Left ventricle myocardium inferior (tissue), 1 donor: ENCODE measurements around the gene DNAJB7. TPM values are rescaled to one million over a fixed set of nuclear protein-coding genes. Genes with fewer than 3 reads are reported as not detected.
"Not testable (repeated sequence)": the region's sequence is repeated elsewhere in the genome, so short reads cannot be mapped to it uniquely, and the experiment has no call there.

ENCODE experiments used
- DNase-seq: peaks from one replicate; pipeline ENCODE4 v3.0.0-alpha.2; 2020
- H3K27ac ChIP-seq: fragments of 200-600 bp; replicated peaks from 2 replicates; pipeline ENCODE4 v1.8.0; 2021
- H3K27me3 ChIP-seq: fragments of 200-600 bp; 2 replicates; pipeline ENCODE4 v1.8.0; 2021; ENCODE audit warnings: low read depth
- H3K36me3 ChIP-seq: fragments of 200-600 bp; 2 replicates; pipeline ENCODE4 v1.8.0; 2021
- H3K4me1 ChIP-seq: fragments of 200-600 bp; 2 replicates; pipeline ENCODE4 v1.8.0; 2021
- H3K4me3 ChIP-seq: fragments of 200-600 bp; 2 replicates; pipeline ENCODE4 v1.8.0; 2021; ENCODE audit warnings: mild to moderate bottlenecking, moderate library complexity
- H3K9me3 ChIP-seq: fragments of 200-600 bp; replicated peaks from 2 replicates; pipeline ENCODE4 v1.8.0; 2021
- intact Hi-C: fragments of 100-400 bp; cut with micrococcal nuclease; formaldehyde crosslinking; loops from one replicate; pipeline ENCODE4 v1.11.0; 2022
- total RNA-seq: library from RNA; stranded (reverse); fragmentation: NEBNext Ultra II Directional; extraction: Animal tissue kit (Norgen Biotek cat#: 25700); gene quantifications from one replicate; pipeline ENCODE4 v1.2.1, GENCODE V29; 2021
- TF ChIP-seq, protein P1 (sequence below): fragments of 200-600 bp; IDR thresholded peaks from 2 replicates; pipeline ENCODE4 v1.8.0; 2021; ENCODE audit warnings: antibody characterized with exemption, mild to moderate bottlenecking, borderline replicate concordance
- donor health status: DM: no; HTN: yes; CAD: no; lungs with severe emphysema.

DNAJB7 gene
- total RNA-seq, 1 donor from 2014 or later: not detected

DNA sequence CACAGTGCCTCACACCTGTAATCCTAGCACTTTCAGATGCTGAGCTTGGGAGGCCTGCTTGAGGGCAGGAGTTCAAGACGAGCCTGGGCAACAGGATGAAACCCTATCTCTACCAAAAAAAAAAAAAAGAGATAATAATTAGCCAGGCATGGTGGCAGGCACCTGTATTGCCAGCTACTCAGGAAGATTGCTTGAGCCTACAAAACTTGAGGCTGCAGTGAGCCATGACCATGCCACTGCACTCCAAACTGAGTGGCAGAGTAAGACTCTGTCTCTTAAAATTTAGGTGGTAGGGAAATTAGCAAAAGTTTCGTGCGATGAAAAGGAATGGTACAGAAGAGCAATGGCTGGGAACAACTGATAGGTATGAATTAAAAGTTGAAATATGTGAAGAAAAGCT lies 23.4 kb downstream of the DNAJB7 start:
- no peak for DNase-seq
- H3K36me3 ChIP-seq: peaks cover 95% of the 10 kb centered on the region
- TF ChIP-seq, protein P1, sequence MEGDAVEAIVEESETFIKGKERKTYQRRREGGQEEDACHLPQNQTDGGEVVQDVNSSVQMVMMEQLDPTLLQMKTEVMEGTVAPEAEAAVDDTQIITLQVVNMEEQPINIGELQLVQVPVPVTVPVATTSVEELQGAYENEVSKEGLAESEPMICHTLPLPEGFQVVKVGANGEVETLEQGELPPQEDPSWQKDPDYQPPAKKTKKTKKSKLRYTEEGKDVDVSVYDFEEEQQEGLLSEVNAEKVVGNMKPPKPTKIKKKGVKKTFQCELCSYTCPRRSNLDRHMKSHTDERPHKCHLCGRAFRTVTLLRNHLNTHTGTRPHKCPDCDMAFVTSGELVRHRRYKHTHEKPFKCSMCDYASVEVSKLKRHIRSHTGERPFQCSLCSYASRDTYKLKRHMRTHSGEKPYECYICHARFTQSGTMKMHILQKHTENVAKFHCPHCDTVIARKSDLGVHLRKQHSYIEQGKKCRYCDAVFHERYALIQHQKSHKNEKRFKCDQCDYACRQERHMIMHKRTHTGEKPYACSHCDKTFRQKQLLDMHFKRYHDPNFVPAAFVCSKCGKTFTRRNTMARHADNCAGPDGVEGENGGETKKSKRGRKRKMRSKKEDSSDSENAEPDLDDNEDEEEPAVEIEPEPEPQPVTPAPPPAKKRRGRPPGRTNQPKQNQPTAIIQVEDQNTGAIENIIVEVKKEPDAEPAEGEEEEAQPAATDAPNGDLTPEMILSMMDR: no peak
- no peaks in the 10 kb centered on the region for H3K9me3 ChIP-seq
- H3K4me3 ChIP-seq: no peak overlapping the region
- intact Hi-C loops: no loop called here
- no peak overlapping the region for H3K27ac ChIP-seq
- H3K4me1 ChIP-seq: no peaks in the 10 kb centered on the region
- no peaks in the 10 kb centered on the region for H3K27me3 ChIP-seq

DNA sequence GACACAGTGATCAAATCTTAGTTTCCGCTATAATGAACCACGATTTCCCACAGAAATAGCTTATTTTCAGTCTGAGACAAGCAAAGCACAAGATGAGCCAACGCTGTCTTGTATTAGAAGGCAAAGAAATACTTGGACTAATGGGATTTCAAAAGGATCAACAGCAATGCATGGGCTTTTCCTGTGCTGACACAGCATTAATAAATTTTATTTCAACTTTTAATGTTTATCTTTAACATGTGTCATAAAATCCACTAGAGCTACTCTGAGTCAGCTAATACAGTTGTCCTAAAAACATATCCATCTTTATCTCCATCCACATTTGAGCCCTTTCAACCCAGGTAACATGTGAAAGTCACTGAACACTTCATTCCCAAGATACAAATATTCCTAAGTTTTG lies 27.3 kb downstream of the DNAJB7 start:
- intact Hi-C loops: no loop called here
- no peak for DNase-seq
- peaks cover 96% of the 10 kb centered on the region for H3K36me3 ChIP-seq

DNA sequence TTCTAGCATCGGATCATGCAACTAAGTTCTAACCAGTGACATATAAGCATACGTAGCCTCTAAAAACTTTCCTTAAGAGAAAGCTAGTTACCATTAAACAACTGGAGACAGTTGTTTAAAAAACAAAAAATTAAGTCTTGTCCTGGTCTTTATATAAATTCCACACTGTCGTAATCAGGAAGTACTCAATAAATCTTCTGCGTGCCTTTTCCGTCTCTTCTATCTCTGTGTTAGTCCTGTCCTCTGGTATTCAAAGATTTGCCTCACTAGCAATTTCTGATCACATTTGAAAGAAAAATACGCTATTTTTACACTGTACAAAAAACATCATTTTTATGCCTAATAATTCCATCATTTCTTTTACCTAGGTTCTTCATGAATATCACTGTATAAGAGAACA lies 32.8 kb downstream of the DNAJB7 start:
- H3K27ac ChIP-seq: no peak overlapping the region
- H3K4me3 ChIP-seq: no peak overlapping the region
- intact Hi-C loops: no loop called here
- H3K36me3 ChIP-seq: peaks cover 96% of the 10 kb centered on the region
- no peaks in the 10 kb centered on the region for H3K9me3 ChIP-seq
- TF ChIP-seq, protein P1: no peak
- no peak for DNase-seq
- H3K4me1 ChIP-seq: no peaks in the 10 kb centered on the region
- H3K27me3 ChIP-seq: no peaks in the 10 kb centered on the region

More for the DNA sequence above, 27.3 kb downstream of the DNAJB7 start:
- Histone ChIP-seq H3K9me3 (no peaks in the 10 kb centered on the region), H3K27me3 (no peaks in the 10 kb centered on the region), H3K4me1 (no peaks in the 10 kb centered on the region), H3K4me3 (no peak overlapping the region), H3K27ac (no peak overlapping the region)
- TF ChIP-seq, protein P1: no peak

DNA sequence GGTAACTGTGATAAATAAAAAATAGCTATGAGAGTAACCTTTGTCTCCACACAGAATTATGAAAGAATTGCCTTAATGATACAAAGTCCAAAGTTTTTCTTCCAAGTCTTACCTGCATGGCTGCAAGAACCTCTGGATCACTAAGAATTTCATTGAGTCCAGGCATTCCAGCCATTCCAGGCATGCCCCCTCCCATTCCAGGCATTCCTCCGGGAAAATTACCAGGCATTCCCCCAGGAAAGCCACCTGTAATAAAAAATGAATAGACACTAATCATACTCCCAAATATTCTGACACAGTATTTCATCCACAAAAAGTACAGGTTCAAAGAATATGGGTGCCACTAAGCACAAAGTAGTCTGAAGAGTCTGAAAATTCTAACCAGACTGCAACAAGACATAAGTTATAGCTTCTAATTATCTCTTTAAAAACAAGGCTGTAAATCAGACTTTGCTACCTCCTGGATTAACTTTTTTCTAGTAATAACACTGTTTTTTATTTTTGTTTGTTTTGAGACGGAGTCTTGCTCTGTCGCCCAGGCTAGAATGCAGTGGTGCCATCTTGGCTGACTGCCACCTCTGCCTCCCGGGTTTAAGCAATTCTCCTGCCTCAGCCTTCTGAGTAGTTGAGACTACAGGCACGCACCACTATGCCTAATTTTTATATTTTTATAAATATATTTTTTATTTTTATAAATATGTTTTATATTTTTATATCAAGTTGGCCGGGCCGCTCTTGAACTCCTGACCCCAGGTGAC lies 34.8 kb downstream of the DNAJB7 start:
- TF ChIP-seq, protein P1: no peak
- H3K36me3 ChIP-seq: peaks cover 91% of the 10 kb centered on the region
- H3K4me1 ChIP-seq: no peaks in the 10 kb centered on the region
- DNase-seq: no peak
- intact Hi-C loops: no loop called here
- H3K9me3 ChIP-seq: no peaks in the 10 kb centered on the region
- H3K4me3 ChIP-seq: no peak overlapping the region
- no peak overlapping the region for H3K27ac ChIP-seq
- no peaks in the 10 kb centered on the region for H3K27me3 ChIP-seq

DNA sequence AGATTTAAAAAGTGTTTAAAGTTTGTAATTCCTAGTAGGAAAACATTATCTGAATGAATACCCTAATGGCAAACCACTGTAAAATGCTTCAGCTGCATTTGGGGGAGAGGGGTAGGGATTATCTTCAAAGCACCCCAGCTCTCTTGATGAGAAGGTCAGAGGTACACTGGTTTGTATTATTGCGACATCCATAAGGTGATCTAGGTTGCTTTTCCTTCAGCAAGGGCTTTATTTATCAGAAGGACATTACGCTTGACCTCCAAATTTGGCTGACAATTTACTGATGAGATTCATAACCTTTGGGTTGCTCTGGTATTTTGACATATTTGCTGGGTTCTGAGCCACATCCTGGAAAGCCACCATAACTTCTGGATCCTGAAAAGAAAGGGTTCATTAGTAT lies 35.6 kb downstream of the DNAJB7 start:
- H3K4me3 ChIP-seq, H3K9me3 ChIP-seq, intact Hi-C loops, H3K4me1 ChIP-seq, H3K27me3 ChIP-seq, H3K27ac ChIP-seq, DNase-seq: not testable (repeated sequence)
- H3K36me3 ChIP-seq: peaks cover 82% of the 10 kb centered on the region

GRCh38 chr22:40823426-40823825 lies 38.5 kb downstream of the DNAJB7 start:
- Histone ChIP-seq H3K9me3 (no peaks in the 10 kb centered on the region), H3K27me3 (no peaks in the 10 kb centered on the region), H3K36me3 (peaks cover 53% of the 10 kb centered on the region), H3K27ac (no peak overlapping the region), H3K4me1 (peaks cover 17% of the 10 kb centered on the region), H3K4me3 (no peak overlapping the region)
- TF ChIP-seq, protein P1: no peak
- intact Hi-C loops: no loop called here
- DNase-seq: no peak
